Measurements from ENCODE around the gene LAMA3. TPM values are rescaled to one million over a fixed set of nuclear protein-coding genes. Genes with fewer than 3 reads are reported as not detected.
A peak's percentile ranks its signal among the peaks of the same experiment; 100 is the strongest.

The LAMA3 gene
- total and polyA plus RNA-seq, 2 of the 13 experiments (the other 11 are each of a cell fraction or from before 2014, with no cell fraction given) = 0.45 to 2.2 TPM

DNA sequence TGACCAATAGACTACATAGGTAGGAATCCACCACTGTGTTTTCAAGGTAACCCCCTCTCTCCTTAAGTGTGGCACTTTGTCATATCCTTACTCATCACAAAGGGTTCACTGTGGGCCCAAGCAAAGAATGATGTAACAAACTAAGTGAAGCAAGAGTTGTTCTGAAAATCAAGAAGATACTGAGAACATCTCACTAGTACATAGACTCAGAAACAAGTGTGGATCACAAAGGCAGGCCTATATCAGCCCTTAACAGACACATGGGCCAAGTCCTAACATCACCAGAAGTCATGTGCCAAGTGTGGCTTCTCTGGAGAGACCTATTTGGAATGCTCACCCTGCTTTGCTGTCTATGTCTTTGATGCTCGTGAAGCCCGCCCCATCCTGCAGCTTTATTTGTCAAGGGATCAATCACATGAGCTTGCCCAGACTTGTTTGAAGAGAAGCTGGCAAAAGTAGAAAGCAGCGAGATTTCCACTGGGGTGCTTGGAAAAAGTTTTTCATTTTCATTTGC, 194.1 kb downstream of the LAMA3 start (continued):
- no peak for TF ChIP-seq NR2C2 (CRISPR knock-in tag; IDR thresholded peaks at IDR 0.05; ENCODE audit: borderline replicate concordance)
- no peak for TF ChIP-seq ZNF234 (CRISPR knock-in tag; conservative IDR thresholded peaks at IDR 0.05)
- TF ChIP-seq SOX5 (CRISPR knock-in tag; IDR thresholded peaks at IDR 0.05; ENCODE audit: borderline replicate concordance) = no peak
- peak; percentile 92 for TF ChIP-seq SP5 (CRISPR knock-in tag; IDR thresholded peaks at IDR 0.05; ENCODE audit: borderline replicate concordance, low read depth)
- no peak for TF ChIP-seq SALL2 (CRISPR knock-in tag; IDR thresholded peaks at IDR 0.05)
- TF ChIP-seq ZBTB20 (CRISPR knock-in tag; IDR thresholded peaks at IDR 0.05; ENCODE audit: borderline replicate concordance, low read depth) = no peak
- no peak for TF ChIP-seq RAD21 (CRISPR knock-in tag; IDR thresholded peaks at IDR 0.05)
- no peak for TF ChIP-seq AGO2 (optimal IDR thresholded peaks at IDR 0.05; ENCODE audit: low read depth, low read length)
- TF ChIP-seq RNF2 (conservative IDR thresholded peaks at IDR 0.05; ENCODE audit: low read depth) = no peak
- no peak for TF ChIP-seq SNAPC2 (CRISPR knock-in tag; IDR thresholded peaks at IDR 0.05)
- no peak for TF ChIP-seq XRCC5 (optimal IDR thresholded peaks at IDR 0.05; ENCODE audit: low read length)
- 0 out of 2 replicates have a peak, but pooled peaks have one; percentile 38 for TF ChIP-seq BRD4 (CRISPR knock-in tag; IDR thresholded peaks at IDR 0.05)
- TF ChIP-seq, protein P1, sequence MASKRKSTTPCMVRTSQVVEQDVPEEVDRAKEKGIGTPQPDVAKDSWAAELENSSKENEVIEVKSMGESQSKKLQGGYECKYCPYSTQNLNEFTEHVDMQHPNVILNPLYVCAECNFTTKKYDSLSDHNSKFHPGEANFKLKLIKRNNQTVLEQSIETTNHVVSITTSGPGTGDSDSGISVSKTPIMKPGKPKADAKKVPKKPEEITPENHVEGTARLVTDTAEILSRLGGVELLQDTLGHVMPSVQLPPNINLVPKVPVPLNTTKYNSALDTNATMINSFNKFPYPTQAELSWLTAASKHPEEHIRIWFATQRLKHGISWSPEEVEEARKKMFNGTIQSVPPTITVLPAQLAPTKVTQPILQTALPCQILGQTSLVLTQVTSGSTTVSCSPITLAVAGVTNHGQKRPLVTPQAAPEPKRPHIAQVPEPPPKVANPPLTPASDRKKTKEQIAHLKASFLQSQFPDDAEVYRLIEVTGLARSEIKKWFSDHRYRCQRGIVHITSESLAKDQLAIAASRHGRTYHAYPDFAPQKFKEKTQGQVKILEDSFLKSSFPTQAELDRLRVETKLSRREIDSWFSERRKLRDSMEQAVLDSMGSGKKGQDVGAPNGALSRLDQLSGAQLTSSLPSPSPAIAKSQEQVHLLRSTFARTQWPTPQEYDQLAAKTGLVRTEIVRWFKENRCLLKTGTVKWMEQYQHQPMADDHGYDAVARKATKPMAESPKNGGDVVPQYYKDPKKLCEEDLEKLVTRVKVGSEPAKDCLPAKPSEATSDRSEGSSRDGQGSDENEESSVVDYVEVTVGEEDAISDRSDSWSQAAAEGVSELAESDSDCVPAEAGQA (IDR thresholded peaks at IDR 0.05; ENCODE audit: low read depth) = no peak
- TF ChIP-seq, protein P1 (CRISPR knock-in tag; IDR thresholded peaks at IDR 0.05; ENCODE audit: borderline replicate concordance) = no peak
- TF ChIP-seq, protein P2, sequence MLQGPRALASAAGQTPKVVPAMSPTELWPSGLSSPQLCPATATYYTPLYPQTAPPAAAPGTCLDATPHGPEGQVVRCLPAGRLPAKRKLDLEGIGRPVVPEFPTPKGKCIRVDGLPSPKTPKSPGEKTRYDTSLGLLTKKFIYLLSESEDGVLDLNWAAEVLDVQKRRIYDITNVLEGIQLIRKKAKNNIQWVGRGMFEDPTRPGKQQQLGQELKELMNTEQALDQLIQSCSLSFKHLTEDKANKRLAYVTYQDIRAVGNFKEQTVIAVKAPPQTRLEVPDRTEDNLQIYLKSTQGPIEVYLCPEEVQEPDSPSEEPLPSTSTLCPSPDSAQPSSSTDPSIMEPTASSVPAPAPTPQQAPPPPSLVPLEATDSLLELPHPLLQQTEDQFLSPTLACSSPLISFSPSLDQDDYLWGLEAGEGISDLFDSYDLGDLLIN (CRISPR knock-in tag; IDR thresholded peaks at IDR 0.05; ENCODE audit: borderline replicate concordance) = no peak
- TF ChIP-seq, protein P3, sequence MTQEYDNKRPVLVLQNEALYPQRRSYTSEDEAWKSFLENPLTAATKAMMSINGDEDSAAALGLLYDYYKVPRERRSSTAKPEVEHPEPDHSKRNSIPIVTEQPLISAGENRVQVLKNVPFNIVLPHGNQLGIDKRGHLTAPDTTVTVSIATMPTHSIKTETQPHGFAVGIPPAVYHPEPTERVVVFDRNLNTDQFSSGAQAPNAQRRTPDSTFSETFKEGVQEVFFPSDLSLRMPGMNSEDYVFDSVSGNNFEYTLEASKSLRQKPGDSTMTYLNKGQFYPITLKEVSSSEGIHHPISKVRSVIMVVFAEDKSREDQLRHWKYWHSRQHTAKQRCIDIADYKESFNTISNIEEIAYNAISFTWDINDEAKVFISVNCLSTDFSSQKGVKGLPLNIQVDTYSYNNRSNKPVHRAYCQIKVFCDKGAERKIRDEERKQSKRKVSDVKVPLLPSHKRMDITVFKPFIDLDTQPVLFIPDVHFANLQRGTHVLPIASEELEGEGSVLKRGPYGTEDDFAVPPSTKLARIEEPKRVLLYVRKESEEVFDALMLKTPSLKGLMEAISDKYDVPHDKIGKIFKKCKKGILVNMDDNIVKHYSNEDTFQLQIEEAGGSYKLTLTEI (CRISPR knock-in tag; conservative IDR thresholded peaks at IDR 0.05) = no peak
- TF ChIP-seq MAZ (IDR thresholded peaks at IDR 0.05; ENCODE audit: borderline replicate concordance, low read depth, low read length) = no peak
- no peak for TF ChIP-seq MAZ (CRISPR knock-in tag; IDR thresholded peaks at IDR 0.05; ENCODE audit: low read depth)
- TF ChIP-seq CCDC6 (CRISPR knock-in tag; IDR thresholded peaks at IDR 0.05) = no peak
- no peak for TF ChIP-seq RELA (CRISPR knock-in tag; IDR thresholded peaks at IDR 0.05)
- TF ChIP-seq, protein P4, sequence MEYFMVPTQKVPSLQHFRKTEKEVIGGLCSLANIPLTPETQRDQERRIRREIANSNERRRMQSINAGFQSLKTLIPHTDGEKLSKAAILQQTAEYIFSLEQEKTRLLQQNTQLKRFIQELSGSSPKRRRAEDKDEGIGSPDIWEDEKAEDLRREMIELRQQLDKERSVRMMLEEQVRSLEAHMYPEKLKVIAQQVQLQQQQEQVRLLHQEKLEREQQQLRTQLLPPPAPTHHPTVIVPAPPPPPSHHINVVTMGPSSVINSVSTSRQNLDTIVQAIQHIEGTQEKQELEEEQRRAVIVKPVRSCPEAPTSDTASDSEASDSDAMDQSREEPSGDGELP (IDR thresholded peaks at IDR 0.05; ENCODE audit: borderline replicate concordance, low read depth) = no peak
- TF ChIP-seq ZSCAN20 (CRISPR knock-in tag; IDR thresholded peaks at IDR 0.05; ENCODE audit: borderline replicate concordance) = no peak
